Endothelial cell of umbilical vein (primary cell): Measurements from ENCODE around the gene FBXO9.

Source experiments
- CTCF ChIP-seq, 2 donors: IDR thresholded peaks; 1 replicate in 1 of 2; 2 replicates in 1 of 2; pipeline ENCODE4 v1.5.1; 2011; ENCODE audit warnings: low read length in 2 of 2, mild to moderate bottlenecking in 2 of 2, moderate library complexity in 2 of 2, control low read depth in 1 of 2, inconsistent platforms in 1 of 2, low read depth in 1 of 2; ENCODE audit not compliant: insufficient read depth in 1 of 2; ENCODE audit errors: extremely low read depth in 1 of 2
- EZH2 ChIP-seq: IDR thresholded peaks from 2 replicates; pipeline ENCODE4 v1.6.1; 2012; ENCODE audit warnings: borderline replicate concordance, low read depth, mild to moderate bottlenecking, moderate library complexity, low read length, inconsistent platforms; ENCODE audit not compliant: severe bottlenecking
- MAX ChIP-seq: IDR thresholded peaks from 2 replicates; pipeline ENCODE4 v1.6.1; 2011; ENCODE audit not compliant: insufficient read depth, insufficient read length
- POLR2A ChIP-seq: IDR thresholded peaks from 2 replicates; pipeline ENCODE4 v1.6.1; 2012; ENCODE audit warnings: low read depth, mild to moderate bottlenecking, control low read depth, low read length
- POLR2AphosphoS5 ChIP-seq: IDR thresholded peaks from 2 replicates; pipeline ENCODE4 v1.6.1; 2012; ENCODE audit warnings: low read depth, mild to moderate bottlenecking, control low read depth, low read length, moderate library complexity; ENCODE audit not compliant: insufficient read depth

GRCh38 chr6:53095716-53096115 is 30.5 kb downstream of the FBXO9 start:
- no peak for TF ChIP-seq CTCF (IDR thresholded peaks at IDR 0.05; ENCODE audit: extremely low read depth in 1 of 2, insufficient read depth in 1 of 2, low read depth in 1 of 2, low read length in 2 of 2)
- TF ChIP-seq POLR2A, result no peak
- TF ChIP-seq EZH2, result no peak
- TF ChIP-seq MAX, result no peak
- TF ChIP-seq POLR2AphosphoS5, result no peak
